ENCODE data around the gene MINDY4B.

Gene MINDY4B

DNA sequence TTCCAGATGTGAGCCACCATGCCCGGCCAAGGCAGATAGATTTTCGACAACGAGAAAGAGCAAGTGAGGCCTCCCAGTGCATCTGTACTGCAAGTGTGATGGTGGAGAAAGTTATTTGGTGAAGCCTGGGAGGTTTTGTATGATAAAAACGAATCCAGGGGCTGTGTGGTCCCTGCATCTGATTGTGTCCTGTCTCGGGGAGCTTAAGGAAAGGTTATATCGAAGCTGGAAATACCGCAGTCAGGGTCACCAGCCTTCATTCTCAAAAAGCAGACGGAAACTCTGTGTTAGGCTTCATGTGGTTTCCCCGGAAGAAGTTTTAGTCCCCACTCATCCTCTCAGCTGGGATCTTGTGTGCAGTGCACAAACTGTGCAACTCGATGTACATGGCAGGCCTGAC, 3.4 kb downstream of the MINDY4B start:
- no peak overlapping the region for H3K4me3 ChIP-seq (ENCODE audit: low read depth, low read length)
- TF ChIP-seq, protein P1, sequence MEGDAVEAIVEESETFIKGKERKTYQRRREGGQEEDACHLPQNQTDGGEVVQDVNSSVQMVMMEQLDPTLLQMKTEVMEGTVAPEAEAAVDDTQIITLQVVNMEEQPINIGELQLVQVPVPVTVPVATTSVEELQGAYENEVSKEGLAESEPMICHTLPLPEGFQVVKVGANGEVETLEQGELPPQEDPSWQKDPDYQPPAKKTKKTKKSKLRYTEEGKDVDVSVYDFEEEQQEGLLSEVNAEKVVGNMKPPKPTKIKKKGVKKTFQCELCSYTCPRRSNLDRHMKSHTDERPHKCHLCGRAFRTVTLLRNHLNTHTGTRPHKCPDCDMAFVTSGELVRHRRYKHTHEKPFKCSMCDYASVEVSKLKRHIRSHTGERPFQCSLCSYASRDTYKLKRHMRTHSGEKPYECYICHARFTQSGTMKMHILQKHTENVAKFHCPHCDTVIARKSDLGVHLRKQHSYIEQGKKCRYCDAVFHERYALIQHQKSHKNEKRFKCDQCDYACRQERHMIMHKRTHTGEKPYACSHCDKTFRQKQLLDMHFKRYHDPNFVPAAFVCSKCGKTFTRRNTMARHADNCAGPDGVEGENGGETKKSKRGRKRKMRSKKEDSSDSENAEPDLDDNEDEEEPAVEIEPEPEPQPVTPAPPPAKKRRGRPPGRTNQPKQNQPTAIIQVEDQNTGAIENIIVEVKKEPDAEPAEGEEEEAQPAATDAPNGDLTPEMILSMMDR (IDR thresholded peaks at IDR 0.05; ENCODE audit: borderline replicate concordance, insufficient read depth, low read depth, low read length), result no peak

DNA sequence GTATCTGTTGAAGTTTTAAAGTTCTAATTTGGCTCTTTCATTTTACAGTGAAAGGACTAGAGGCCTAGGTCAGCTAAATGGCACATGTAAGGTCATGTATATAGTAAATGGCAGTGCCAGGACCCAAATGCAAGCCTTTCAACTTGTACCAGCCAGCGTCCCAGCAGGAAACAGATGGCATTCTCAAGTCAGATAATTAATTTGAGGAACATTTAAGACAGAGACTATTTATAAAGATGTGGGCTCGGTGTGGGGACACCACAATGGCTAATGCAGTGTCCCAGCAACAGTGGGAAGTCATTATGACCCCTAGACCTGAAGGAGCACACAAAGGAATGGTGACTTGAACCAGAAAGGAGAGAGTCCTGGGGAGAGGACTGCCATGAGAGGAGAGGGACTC, 6.1 kb downstream of the MINDY4B start:
- TF ChIP-seq, protein P1 (IDR thresholded peaks at IDR 0.05; ENCODE audit: borderline replicate concordance, insufficient read depth, low read depth, low read length), result no peak
- no peak overlapping the region for H3K4me3 ChIP-seq (ENCODE audit: low read depth, low read length)

DNA sequence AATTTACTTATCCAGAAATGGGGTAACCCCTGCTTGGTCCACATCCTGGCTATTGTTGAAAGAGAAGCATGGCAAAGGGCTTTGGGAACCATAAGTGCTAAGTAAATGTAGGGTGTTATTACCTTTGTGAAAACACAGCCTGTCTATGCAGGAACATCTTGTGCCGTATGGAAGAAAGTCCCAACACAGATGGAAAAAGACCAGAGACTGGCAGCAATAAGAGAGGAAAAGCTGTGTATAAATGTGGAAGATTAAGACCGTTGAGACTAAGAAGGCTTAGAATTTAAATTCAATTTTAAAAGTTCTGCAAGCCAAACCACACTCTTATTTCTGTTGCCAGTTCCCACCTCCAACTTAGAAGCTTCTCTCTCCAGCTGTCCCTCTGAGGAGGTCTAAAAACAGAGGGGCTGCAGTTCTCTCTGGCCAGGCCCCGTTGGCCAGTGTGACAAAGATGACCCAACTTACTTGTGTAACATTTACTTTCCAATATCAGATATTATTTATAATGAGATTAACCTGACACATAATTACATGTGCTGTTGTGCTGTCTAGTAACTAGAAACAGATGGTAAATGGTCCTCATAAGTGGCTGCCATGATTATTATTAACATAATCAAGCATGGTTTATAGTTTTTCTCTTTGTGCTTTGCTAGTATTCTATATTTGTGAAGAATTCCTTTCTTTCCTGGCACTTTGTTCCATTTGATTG, 7.0 kb downstream of the MINDY4B start:
- TF ChIP-seq, protein P1 (IDR thresholded peaks at IDR 0.05; ENCODE audit: borderline replicate concordance, insufficient read depth, low read depth, low read length), result no peak
- H3K4me3 ChIP-seq (ENCODE audit: low read depth, low read length), result no peak overlapping the region

DNA sequence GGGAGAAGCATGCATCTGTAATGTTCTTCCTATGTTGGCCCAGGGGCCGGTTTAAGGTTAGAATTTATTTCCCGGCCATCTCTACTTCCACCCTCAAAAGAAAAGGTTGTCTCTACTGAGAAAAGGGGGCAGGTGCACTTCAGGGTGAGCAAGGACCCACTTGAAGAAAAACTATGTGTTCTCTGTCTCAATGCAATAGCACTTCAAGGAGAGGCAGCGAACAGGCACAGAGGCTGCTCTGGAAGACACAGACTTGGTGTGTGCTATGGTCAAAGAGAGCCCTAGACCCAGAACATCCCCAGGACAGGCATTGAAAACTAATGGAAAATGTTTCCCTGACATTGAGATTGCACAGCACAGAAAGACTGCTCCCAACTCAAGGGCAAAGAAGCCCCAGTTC, 7.6 kb downstream of the MINDY4B start:
- H3K4me3 ChIP-seq (ENCODE audit: low read depth, low read length), result no peak overlapping the region
- TF ChIP-seq, protein P1 (IDR thresholded peaks at IDR 0.05; ENCODE audit: borderline replicate concordance, insufficient read depth, low read depth, low read length), result no peak

DNA sequence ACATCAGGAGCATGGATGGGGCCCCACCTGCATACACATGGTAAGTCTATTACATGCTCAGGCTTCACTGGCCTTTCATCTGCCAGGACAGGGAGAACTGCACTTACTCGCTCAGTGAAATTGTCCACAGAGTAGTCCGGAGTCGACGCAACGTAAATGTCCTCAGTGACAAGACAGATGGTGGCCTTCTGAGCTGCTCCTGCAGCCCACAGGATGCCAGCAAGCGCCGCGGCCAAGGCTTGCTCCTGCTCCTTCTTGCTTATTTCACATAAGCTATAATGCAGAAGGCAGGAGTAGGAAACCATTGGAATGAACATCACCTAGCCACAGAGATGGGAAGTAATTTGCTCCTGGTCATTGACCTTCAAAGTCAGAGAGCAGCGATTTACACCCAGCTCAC, 14.4 kb downstream of the MINDY4B start:
- TF ChIP-seq, protein P1 (IDR thresholded peaks at IDR 0.05; ENCODE audit: borderline replicate concordance, insufficient read depth, low read depth, low read length), result no peak
- no peak overlapping the region for H3K4me3 ChIP-seq (ENCODE audit: low read depth, low read length)

DNA sequence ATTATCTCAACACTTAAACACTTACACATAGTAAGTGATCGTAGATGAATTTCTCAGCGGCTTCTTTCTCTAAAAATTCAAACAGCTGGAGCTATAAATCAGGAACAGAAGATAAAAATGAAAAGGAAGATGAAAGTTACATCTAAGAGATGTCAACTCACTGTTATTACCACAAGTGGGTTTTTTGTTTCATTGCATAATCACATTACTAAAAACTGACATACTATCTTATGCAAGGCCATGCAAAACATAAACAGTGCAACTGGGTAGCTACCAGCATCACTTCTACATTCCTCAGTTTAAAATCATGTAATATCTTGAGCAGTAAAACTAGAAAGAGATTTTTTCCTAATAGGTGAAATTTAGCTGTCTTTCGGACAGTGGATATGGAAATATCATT, 14.9 kb downstream of the MINDY4B start:
- H3K4me3 ChIP-seq (ENCODE audit: low read depth, low read length), result no peak overlapping the region
- TF ChIP-seq, protein P1 (IDR thresholded peaks at IDR 0.05; ENCODE audit: borderline replicate concordance, insufficient read depth, low read depth, low read length), result no peak

DNA sequence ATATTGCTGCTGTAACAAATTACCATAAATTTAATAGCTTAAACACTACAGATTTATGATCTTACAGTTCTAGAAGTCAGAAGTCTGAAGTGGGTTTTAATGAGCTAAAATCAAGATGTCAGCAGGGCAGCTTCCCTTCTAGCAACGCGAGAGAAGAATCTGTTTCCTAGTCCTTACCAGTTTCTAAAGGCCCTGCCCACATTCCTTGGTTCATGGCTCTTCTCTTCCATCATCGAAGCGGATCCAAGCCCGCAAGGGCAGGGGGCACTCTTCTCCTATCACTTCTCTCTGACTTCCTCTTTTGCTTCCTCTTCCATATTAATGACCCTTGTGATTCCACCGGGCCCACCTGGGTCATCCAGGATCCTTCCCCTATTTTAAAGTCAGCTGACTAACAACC, 16.1 kb downstream of the MINDY4B start:
- no peak overlapping the region for H3K4me3 ChIP-seq (ENCODE audit: low read depth, low read length)
- TF ChIP-seq, protein P1 (IDR thresholded peaks at IDR 0.05; ENCODE audit: borderline replicate concordance, insufficient read depth, low read depth, low read length), result no peak
